Kidney (tissue), 14 donors: ENCODE results near the gene CCNB1IP1. TPM values are rescaled to one million over a fixed set of nuclear protein-coding genes. Genes with fewer than 3 reads are reported as not detected.

Experiments used
- DNase-seq, 5 donors: peaks; one replicate each; pipeline ENCODE4 v3.0.0-alpha.2; 2013 to 2020
- FAIRE-seq: peaks from 2 replicates; lab custom pipeline; 2012; peaks lifted over from hg19 to GRCh38; lab: Jason Lieb, UNC
- H3K27ac ChIP-seq, 2 donors: one replicate each; pipeline ENCODE4 v1.7.0; 2013; ENCODE audit warnings: low read depth in 2 of 2, low read length in 2 of 2, inconsistent platforms in 1 of 2
- H3K27me3 ChIP-seq: one replicate; pipeline ENCODE4 v1.7.1; 2013; ENCODE audit warnings: low read length, inconsistent platforms; ENCODE audit not compliant: control insufficient read depth, insufficient read depth
- H3K36me3 ChIP-seq, 3 donors: one replicate each; pipeline versions ENCODE4 v1.7.0 to v1.7.1; 2013; ENCODE audit warnings: low read length in 3 of 3, control low read depth in 1 of 3, inconsistent platforms in 1 of 3; ENCODE audit not compliant: insufficient read depth in 3 of 3, control insufficient read depth in 2 of 3
- H3K4me1 ChIP-seq, 3 donors: one replicate each; pipeline versions ENCODE4 v1.7.0 to v1.7.1; 2013; ENCODE audit warnings: low read length in 3 of 3, inconsistent platforms in 1 of 3, low read depth in 1 of 3; ENCODE audit not compliant: control insufficient read depth in 2 of 3, insufficient read depth in 2 of 3
- H3K4me3 ChIP-seq, 3 donors: one replicate each; pipeline versions ENCODE4 v1.7.0 to v1.8.1; 2013; ENCODE audit warnings: low read length in 3 of 3, control low read depth in 1 of 3, inconsistent platforms in 1 of 3
- H3K9ac ChIP-seq, 3 donors: one replicate each; pipeline versions ENCODE4 v1.7.0 to v1.7.1; 2013; ENCODE audit warnings: low read length in 3 of 3, control low read depth in 1 of 3, inconsistent platforms in 1 of 3
- H3K9me3 ChIP-seq, 3 donors: one replicate each; pipeline versions ENCODE4 v1.7.0 to v1.7.1; 2013; ENCODE audit warnings: low read length in 3 of 3, control low read depth in 1 of 3, inconsistent platforms in 1 of 3; ENCODE audit not compliant: control insufficient read depth in 2 of 3, insufficient read depth in 1 of 3
- CTCF ChIP-seq: IDR thresholded peaks from 3 replicates; pipeline ENCODE4 v1.5.1; 2012; ENCODE audit warnings: mild to moderate bottlenecking, moderate library complexity, borderline replicate concordance; ENCODE audit not compliant: insufficient read depth; ENCODE audit errors: extremely low read depth
- intact Hi-C: fragments of 100-400 bp; cut with DNase I; formaldehyde crosslinking; loops from one replicate; pipeline ENCODE4 v1.11.1; 2022
- polyA plus RNA-seq: library from polyadenylated mRNA; stranded (reverse); fragments of 350-450 nt; fragmentation: Illumina TruSeq; extraction: RNeasy Lipid Tissue Mini Kit (QIAGEN cat#74804); gene quantifications from one replicate; pipeline ENCODE4 v1.2.3, GENCODE V29; 2014; ENCODE audit warnings: low read depth, low replicate concordance; ENCODE audit not compliant: insufficient read depth
- total RNA-seq: library from RNA; stranded (reverse); fragmentation: NEBNext Ultra II Directional; extraction: Animal tissue kit (Norgen Biotek cat#: 25700); gene quantifications from one replicate; pipeline ENCODE4 v1.2.1, GENCODE V29; 2021
- donor health status: control.
- donor health status: control.
- donor health status: control.
- donor health status: control.
- donor health status: control.
- donor health status: DM: yes; HTN: yes; CAD: no.
- donor health status: Normal renal cell carcinoma (clear cell type).

The CCNB1IP1 gene
- total and polyA plus RNA-seq, 2 donors from 2014 or later = 25.7 to 58.2 TPM

GRCh38 chr14:20356422-20356821, 23.3 kb upstream of the CCNB1IP1 start:
- H3K9me3 ChIP-seq = no peaks in the 10 kb centered on the region
- no peaks in the 10 kb centered on the region for H3K27me3 ChIP-seq
- FAIRE-seq = no peak
- no peak overlapping the region for H3K4me3 ChIP-seq
- DNase-seq = no peak
- H3K9ac ChIP-seq = no peak overlapping the region
- TF ChIP-seq CTCF = no peak
- peaks cover 6 to 47% (median 32%) of the 10 kb centered on the region in 3 donors for H3K36me3 ChIP-seq
- H3K27ac ChIP-seq = no peak overlapping the region
- H3K4me1 ChIP-seq = no peaks in the 10 kb centered on the region
- intact Hi-C loops = no loop called here

GRCh38 chr14:20350860-20351259, 17.8 kb upstream of the CCNB1IP1 start:
- intact Hi-C loops = no loop called here
- H3K27ac ChIP-seq = no peak overlapping the region
- FAIRE-seq (no peak), DNase-seq (no peak)
- H3K27me3 ChIP-seq = no peaks in the 10 kb centered on the region
- H3K36me3 ChIP-seq = peaks cover 9 to 27% (median 26%) of the 10 kb centered on the region in 3 donors
- no peaks in the 10 kb centered on the region for H3K4me1 ChIP-seq
- no peak overlapping the region for H3K4me3 ChIP-seq
- peak; percentile 30 for TF ChIP-seq CTCF
- H3K9ac ChIP-seq = no peak overlapping the region
- H3K9me3 ChIP-seq = no peaks in the 10 kb centered on the region

- Histone ChIP-seq H3K27me3 (no peaks in the 10 kb centered on the region), H3K4me3 (no peak overlapping the region), H3K27ac (no peak overlapping the region), H3K36me3 (peaks cover 12 to 30% (median 27%) of the 10 kb centered on the region in 3 donors), H3K9me3 (no peaks in the 10 kb centered on the region), H3K9ac (no peak overlapping the region), H3K4me1 (no peaks in the 10 kb centered on the region)
- no peak for DNase-seq
- FAIRE-seq = no peak
- intact Hi-C loops = no loop called here
- TF ChIP-seq CTCF = no peak
Measured at GRCh38 chr14:20350282-20350681, 17.2 kb upstream of the CCNB1IP1 start.

GRCh38 chr14:20347747-20348146, 14.7 kb upstream of the CCNB1IP1 start:
- no peaks in the 10 kb centered on the region for H3K9me3 ChIP-seq
- H3K27me3 ChIP-seq = no peaks in the 10 kb centered on the region
- no peak overlapping the region for H3K4me3 ChIP-seq
- FAIRE-seq (no peak), DNase-seq (no peak)
- H3K36me3 ChIP-seq = peaks cover 9 to 17% (median 14%) of the 10 kb centered on the region in 3 donors
- intact Hi-C loops = no loop called here
- H3K27ac ChIP-seq = no peak overlapping the region
- TF ChIP-seq CTCF = no peak
- H3K9ac ChIP-seq = no peak overlapping the region
- peaks cover 0 to 3% (median 0%) of the 10 kb centered on the region in 3 donors for H3K4me1 ChIP-seq
